ENCODE measurements around the gene KRT77.

The KRT77 gene

GRCh38 chr12:52647601-52648000, 55.7 kb downstream of the KRT77 start:
- H3K4me3 ChIP-seq (ENCODE audit: low read depth, low read length): no peak overlapping the region
- DNase-seq (ENCODE audit: low read depth): no peak

GRCh38 chr12:52646613-52647012, 56.7 kb downstream of the KRT77 start:
- no peak for TF ChIP-seq CTCF (IDR thresholded peaks at IDR 0.05; ENCODE audit: insufficient read depth, low read depth, low read length, missing control alignments)
- no peak overlapping the region for H3K4me3 ChIP-seq (ENCODE audit: low read depth, low read length)
- no peak for DNase-seq (ENCODE audit: low read depth)

More at GRCh38 chr12:52647601-52648000, 55.7 kb downstream of the KRT77 start:
- no peak for TF ChIP-seq CTCF (IDR thresholded peaks at IDR 0.05; ENCODE audit: insufficient read depth, low read depth, low read length, missing control alignments)

- no peak for TF ChIP-seq CTCF (IDR thresholded peaks at IDR 0.05; ENCODE audit: insufficient read depth, low read depth, low read length, missing control alignments)
- H3K4me3 ChIP-seq (ENCODE audit: low read depth, low read length): no peak overlapping the region
- no peak for DNase-seq (ENCODE audit: low read depth)
Observed at GRCh38 chr12:52645982-52646381, 57.3 kb downstream of the KRT77 start.

GRCh38 chr12:52645120-52645761, 58.1 kb downstream of the KRT77 start:
- no peak overlapping the region for H3K4me3 ChIP-seq (ENCODE audit: low read depth, low read length)
- TF ChIP-seq CTCF (IDR thresholded peaks at IDR 0.05; ENCODE audit: insufficient read depth, low read depth, low read length, missing control alignments): no peak
- DNase-seq (ENCODE audit: low read depth): no peak

GRCh38 chr12:52644078-52644415, 59.3 kb downstream of the KRT77 start:
- TF ChIP-seq CTCF (IDR thresholded peaks at IDR 0.05; ENCODE audit: insufficient read depth, low read depth, low read length, missing control alignments): no peak
- H3K4me3 ChIP-seq (ENCODE audit: low read depth, low read length): no peak overlapping the region
- DNase-seq (ENCODE audit: low read depth): no peak

- TF ChIP-seq CTCF (IDR thresholded peaks at IDR 0.05; ENCODE audit: insufficient read depth, low read depth, low read length, missing control alignments): no peak
- no peak for DNase-seq (ENCODE audit: low read depth)
- H3K4me3 ChIP-seq (ENCODE audit: low read depth, low read length): no peak overlapping the region
Observed at GRCh38 chr12:52643233-52644077, 59.9 kb downstream of the KRT77 start.
